Gastrocnemius medialis (tissue), 4 donors: Measurements from ENCODE around the gene SEMA3A. TPM values are rescaled to one million over a fixed set of nuclear protein-coding genes. Genes with fewer than 3 reads are reported as not detected.

Experiments used
- ATAC-seq, 2 donors: fragments of 150-250 bp; one replicate each; pipeline ENCODE4 v1.9.1; 2016
- DNase-seq, 2 donors: peaks; one replicate each; pipeline ENCODE4 v3.0.0-alpha.2; 2019
- H3K27ac ChIP-seq, 4 donors: fragments of 200-600 bp; sonication (generic); 1 replicate in 1 of 4; 2 replicates in 3 of 4; pipeline ENCODE4 v1.5.1; 2016 to 2018; ENCODE audit warnings: mild to moderate bottlenecking in 2 of 4, moderate library complexity in 1 of 4
- H3K27me3 ChIP-seq, 3 donors: fragments of 200-600 bp; sonication (generic) in 2 of 3; 1 replicate in 1 of 3; 2 replicates in 2 of 3; pipeline versions ENCODE4 v1.5.1 to v1.6.0; 2016 to 2019; ENCODE audit warnings: mild to moderate bottlenecking in 1 of 3, moderate library complexity in 1 of 3
- H3K36me3 ChIP-seq, 2 donors: fragments of 200-600 bp; sonication (generic) in 1 of 2; one replicate each; pipeline ENCODE4 v1.5.1; 2017 to 2018
- H3K4me1 ChIP-seq, 2 donors: fragments of 200-600 bp; sonication (generic) in 1 of 2; one replicate each; pipeline ENCODE4 v1.5.1; 2016 to 2017; ENCODE audit warnings: mild to moderate bottlenecking in 2 of 2
- H3K4me3 ChIP-seq, 4 donors: fragments of 200-600 bp; sonication (generic) in 3 of 4; 1 replicate in 1 of 4; 2 replicates in 3 of 4; pipeline ENCODE4 v1.5.1; 2016 to 2019; ENCODE audit warnings: mild to moderate bottlenecking in 2 of 4
- H3K9me3 ChIP-seq, 3 donors: fragments of 200-600 bp; sonication (generic) in 2 of 3; 1 replicate in 1 of 3; 2 replicates in 2 of 3; pipeline ENCODE4 v1.5.1; 2016 to 2019
- CTCF ChIP-seq, 5 experiments: fragments of 450-650 bp in 3 of 5; fragments of 200-600 bp in 2 of 5; sonication (generic) in 2 of 5; IDR thresholded peaks in 4 of 5; conservative IDR thresholded peaks in 1 of 5; 1 replicate in 4 of 5; 2 replicates in 1 of 5; pipeline ENCODE4 v1.5.1; 2016 to 2019; ENCODE audit warnings: antibody characterized with exemption in 5 of 5, mild to moderate bottlenecking in 3 of 5, moderate library complexity in 3 of 5
- POLR2A ChIP-seq, 2 donors: fragments of 450-650 bp; IDR thresholded peaks; one replicate each; pipeline ENCODE4 v1.6.1; 2017; ENCODE audit warnings: antibody characterized with exemption in 2 of 2, mild to moderate bottlenecking in 2 of 2, moderate library complexity in 2 of 2
- in situ Hi-C, 4 donors: fragments of 200-750 bp; cut with MboI; loops; one replicate each; pipeline versions ENCODE4 v1.15.0 to v1.8.0; 2017; ENCODE audit warnings: low sequenced_read_pairs in 4 of 4
- intact Hi-C: fragments of 100-400 bp; cut with DNase I; formaldehyde crosslinking; loops from one replicate; pipeline ENCODE4 v1.15.1; 2023; ENCODE audit warnings: low total_unique reads
- total RNA-seq, 4 donors: library from RNA; depleted of rRNA; stranded (reverse); fragments of >200 nt; gene quantifications; one replicate each; pipeline versions ENCODE4 v1.1.0 to v1.2.3, GENCODE V29; 2016

Gene SEMA3A
- total RNA-seq, 4 donors from 2014 or later = 0.07 to 0.29 (median 0.13) TPM

- Histone ChIP-seq H3K27ac (no peak overlapping the region), H3K36me3 (no peaks in the 10 kb centered on the region), H3K4me3 (no peak overlapping the region), H3K4me1 (no peaks in the 10 kb centered on the region), H3K27me3 (no peaks in the 10 kb centered on the region), H3K9me3 (no peaks in the 10 kb centered on the region)
- ATAC-seq (no peak), DNase-seq (no peak)
- in situ Hi-C loops = no loop called here
- intact Hi-C loops = no loop called here
- TF ChIP-seq POLR2A (IDR thresholded peaks at IDR 0.05) (no peak), CTCF (IDR thresholded peaks at IDR 0.05 in 4 of 5, conservative IDR thresholded peaks at IDR 0.05 in 1 of 5) (no peak)
Observed at GRCh38 chr7:84232646-84233045, 38.1 kb upstream of the SEMA3A start.

GRCh38 chr7:84231157-84231556 lies 36.6 kb upstream of the SEMA3A start:
- H3K9me3 ChIP-seq = no peaks in the 10 kb centered on the region
- no peak overlapping the region for H3K27ac ChIP-seq
- DNase-seq = no peak
- in situ Hi-C loops (no loop called here), intact Hi-C loops (no loop called here)
- TF ChIP-seq POLR2A (IDR thresholded peaks at IDR 0.05) (no peak), CTCF (IDR thresholded peaks at IDR 0.05 in 4 of 5, conservative IDR thresholded peaks at IDR 0.05 in 1 of 5) (no peak)
- no peaks in the 10 kb centered on the region for H3K27me3 ChIP-seq
- H3K4me3 ChIP-seq = no peak overlapping the region
- no peaks in the 10 kb centered on the region for H3K36me3 ChIP-seq
- no peaks in the 10 kb centered on the region for H3K4me1 ChIP-seq
- no peak for ATAC-seq

GRCh38 chr7:84230491-84230890 lies 35.9 kb upstream of the SEMA3A start:
- H3K27ac ChIP-seq = no peak overlapping the region
- no peaks in the 10 kb centered on the region for H3K4me1 ChIP-seq
- H3K4me3 ChIP-seq = no peak overlapping the region
- no peaks in the 10 kb centered on the region for H3K27me3 ChIP-seq
- no peaks in the 10 kb centered on the region for H3K9me3 ChIP-seq
- H3K36me3 ChIP-seq = no peaks in the 10 kb centered on the region
- no peak for ATAC-seq
- intact Hi-C loops (no loop called here), in situ Hi-C loops (no loop called here)
- DNase-seq = no peak
- TF ChIP-seq CTCF (IDR thresholded peaks at IDR 0.05 in 4 of 5, conservative IDR thresholded peaks at IDR 0.05 in 1 of 5) (no peak), POLR2A (IDR thresholded peaks at IDR 0.05) (no peak)

- Histone ChIP-seq H3K27ac (no peak overlapping the region), H3K9me3 (no peaks in the 10 kb centered on the region)
- intact Hi-C loops = no loop called here
Observed at GRCh38 chr7:84228526-84228925, 33.9 kb upstream of the SEMA3A start.

More at GRCh38 chr7:84228526-84228925, 33.9 kb upstream of the SEMA3A start:
- H3K27me3 ChIP-seq = no peaks in the 10 kb centered on the region
- no peaks in the 10 kb centered on the region for H3K4me1 ChIP-seq
- H3K4me3 ChIP-seq = no peak overlapping the region
- no peak for ATAC-seq
- no peak for TF ChIP-seq CTCF (IDR thresholded peaks at IDR 0.05 in 4 of 5, conservative IDR thresholded peaks at IDR 0.05 in 1 of 5)
- no peak for TF ChIP-seq POLR2A (IDR thresholded peaks at IDR 0.05)
- DNase-seq = no peak
- no peaks in the 10 kb centered on the region for H3K36me3 ChIP-seq
- in situ Hi-C loops = no loop called here
